GM19193 (cell line): Measurements from ENCODE around the gene PGA4.

Experiments
- POLR2A ChIP-seq: IDR thresholded peaks from 4 replicates; pipeline ENCODE4 v1.6.1; 2011; ENCODE audit not compliant: insufficient read depth, insufficient read length; ENCODE audit errors: extremely low read depth

PGA4 gene

DNA sequence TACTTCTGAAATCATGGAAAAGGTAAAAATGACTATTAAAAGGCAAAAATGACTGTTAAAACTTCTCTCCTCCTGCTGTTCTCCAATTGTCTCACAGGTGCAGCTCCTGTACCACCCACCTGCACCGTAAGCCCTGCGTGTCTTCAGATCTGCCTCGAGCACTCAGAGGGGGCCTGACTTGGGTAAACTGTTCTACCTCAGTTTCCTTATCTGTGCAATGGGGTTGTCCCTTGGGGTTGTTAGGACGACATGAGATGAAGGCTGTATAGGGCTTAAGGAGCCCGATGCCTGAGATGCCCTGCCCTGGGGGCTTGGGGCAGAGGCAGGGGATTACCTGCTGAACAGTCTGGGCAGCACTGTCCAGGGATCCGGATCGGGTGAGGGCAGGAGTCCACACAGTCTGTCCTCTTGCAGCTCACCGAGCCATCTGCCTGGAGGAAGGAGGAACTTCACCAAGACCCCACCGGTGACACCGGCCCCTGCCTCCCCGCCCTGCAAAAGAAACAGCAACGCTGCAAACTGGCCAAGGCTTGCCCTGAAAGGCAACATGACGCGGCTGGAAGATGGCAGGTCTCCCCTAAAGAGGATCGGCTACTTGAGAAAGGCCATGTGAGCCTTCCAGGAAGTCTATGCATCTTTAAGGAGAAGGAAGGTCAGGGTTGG, 46.6 kb downstream of the PGA4 start:
- TF ChIP-seq POLR2A = no peak

- no peak for TF ChIP-seq POLR2A
Observed at GRCh38 chr11:61270354-61271076, 48.4 kb downstream of the PGA4 start.

DNA sequence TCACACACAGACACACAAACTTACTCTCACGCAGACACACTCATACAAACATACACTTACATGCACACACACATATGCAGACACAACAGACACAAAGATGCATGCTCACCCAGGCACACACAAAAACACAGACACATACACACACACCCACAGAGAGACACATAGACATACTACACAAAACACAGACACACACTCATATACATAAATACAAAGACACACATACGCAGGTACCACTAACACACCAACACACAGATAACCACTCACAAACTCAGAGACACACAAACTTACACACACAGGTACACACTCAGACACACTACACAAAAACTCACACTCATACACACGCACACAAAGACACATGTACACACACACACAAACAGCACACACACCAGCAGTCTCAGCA, 50.6 kb downstream of the PGA4 start:
- TF ChIP-seq POLR2A = no peak

GRCh38 chr11:61273178-61274078, 51.3 kb downstream of the PGA4 start:
- no peak for TF ChIP-seq POLR2A

- TF ChIP-seq POLR2A = no peak
Observed at GRCh38 chr11:61274084-61274483, 51.9 kb downstream of the PGA4 start.

DNA sequence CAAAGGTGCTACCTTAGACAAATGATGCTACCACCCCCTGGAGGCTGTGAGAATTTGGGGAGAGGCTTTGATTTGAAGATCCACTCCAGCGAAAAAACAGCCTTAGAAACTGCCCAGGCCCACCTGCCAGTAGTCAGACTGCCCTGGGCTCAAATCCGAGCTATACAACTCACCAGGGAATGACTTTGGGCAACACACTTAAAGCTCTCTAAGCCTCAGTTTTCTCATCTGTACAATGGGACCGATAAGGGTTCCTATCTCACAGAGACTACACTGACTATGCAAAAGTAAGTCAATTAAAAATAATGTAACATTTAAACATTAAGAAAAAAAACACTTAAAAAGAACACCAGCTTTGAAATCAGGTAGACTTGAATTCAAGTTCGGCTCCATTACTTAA, 53.0 kb downstream of the PGA4 start:
- no peak for TF ChIP-seq POLR2A

DNA sequence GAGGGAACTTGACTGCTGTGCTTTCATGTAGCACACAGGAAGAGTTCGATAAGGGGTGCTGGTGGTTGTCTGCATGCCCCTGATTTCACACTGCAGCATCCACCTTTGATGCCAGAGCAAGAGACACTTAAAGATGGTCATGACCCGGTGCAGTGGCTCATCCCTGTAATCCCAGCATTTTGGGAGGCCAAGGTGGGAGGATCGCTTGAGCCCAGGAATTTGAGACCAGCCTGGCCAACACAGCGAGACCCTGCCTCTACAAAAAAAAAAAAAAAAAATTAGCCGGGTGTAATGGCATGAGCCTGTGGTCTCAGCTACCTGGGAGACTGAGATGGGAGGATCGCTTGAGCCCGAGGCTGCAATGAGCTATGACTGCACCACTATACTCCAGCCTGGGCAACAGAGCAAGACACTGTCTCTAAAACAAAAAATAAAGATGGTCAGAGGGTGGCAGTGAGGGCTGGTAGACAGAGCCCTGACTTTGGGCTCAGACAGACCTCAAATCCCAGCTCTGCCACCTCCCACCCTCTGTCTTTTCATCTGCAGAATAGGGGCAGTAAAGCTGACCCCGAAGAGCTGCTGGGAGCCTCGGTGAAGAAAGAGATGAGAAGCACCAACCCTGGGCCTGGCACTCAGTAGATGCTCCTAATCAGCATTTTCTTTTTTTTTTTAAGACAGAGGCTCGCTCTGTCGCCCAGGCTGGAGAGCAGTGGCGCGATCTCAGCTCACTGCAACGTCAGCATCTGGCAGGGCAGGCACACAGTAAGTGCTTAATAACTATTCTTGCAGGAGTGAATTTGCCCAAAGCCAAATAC, 55.2 kb downstream of the PGA4 start:
- TF ChIP-seq POLR2A = no peak

DNA sequence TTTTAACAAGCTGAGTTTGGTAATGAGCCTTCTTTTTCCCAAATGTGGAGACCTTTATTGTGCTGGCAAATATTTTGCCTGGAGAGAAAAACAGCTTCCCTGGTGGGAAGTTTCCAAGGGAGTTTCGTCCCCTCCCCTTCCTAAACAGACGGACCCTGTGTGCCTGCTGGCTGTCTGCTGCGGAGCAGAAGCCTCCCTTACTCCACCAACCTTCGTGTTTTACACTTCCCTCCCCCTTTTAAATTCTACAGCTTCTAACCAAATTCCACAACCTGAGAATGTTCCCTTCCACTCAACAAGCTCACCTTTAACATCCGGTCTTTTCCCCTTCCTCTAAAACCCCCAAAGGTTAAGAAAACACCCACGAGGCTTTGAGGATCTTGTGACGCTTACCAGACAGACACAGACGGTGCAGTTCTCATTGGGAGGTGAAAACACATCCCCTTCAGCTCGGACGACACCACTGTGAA, 55.9 kb downstream of the PGA4 start:
- TF ChIP-seq POLR2A = no peak

DNA sequence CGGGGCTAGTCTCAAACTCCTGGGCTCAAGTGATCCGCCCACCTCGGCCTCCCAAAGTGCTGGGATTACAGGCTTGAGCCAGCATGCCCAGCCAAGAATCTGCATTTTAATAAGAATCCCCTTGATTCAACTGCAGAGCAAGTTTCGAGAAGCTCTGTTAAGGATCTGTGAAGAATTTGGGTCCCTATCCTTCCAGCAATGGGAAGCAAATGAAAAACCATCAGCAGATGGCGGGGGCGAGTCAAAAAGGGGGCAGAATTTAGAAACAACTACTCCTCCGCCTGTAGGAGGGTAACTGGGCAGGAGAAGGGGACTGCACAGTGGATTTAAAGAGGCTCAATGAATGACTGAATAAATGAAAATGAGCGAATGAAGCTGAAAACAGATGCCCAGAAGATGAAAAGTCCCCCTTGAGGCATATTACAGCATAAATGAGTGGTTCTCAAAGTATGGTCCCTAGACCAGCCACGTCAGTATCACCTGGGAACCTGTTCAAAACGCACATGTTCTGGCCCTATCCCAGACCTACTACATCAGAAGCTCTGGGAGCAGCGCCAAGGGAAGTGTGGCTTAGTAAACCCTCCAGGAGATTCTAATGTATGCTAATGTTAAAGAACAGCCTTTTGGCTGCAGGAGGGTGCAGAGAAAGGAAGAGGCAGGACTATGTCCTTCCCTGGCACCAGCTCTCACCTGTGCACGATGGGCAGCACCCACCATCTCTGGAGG, 58.0 kb downstream of the PGA4 start:
- no peak for TF ChIP-seq POLR2A

- TF ChIP-seq POLR2A = no peak
Observed at GRCh38 chr11:61280883-61281580, 58.9 kb downstream of the PGA4 start.
